A549 (cell line): ENCODE data around the gene FAM200C.

Source experiments
- BCL3 ChIP-seq: fragments of >200 bp; sonication (Bioruptor Twin); formaldehyde crosslinking; IDR thresholded peaks from 3 replicates; pipeline ENCODE4 v1.6.1; 2016
- CHD2 ChIP-seq: fragments of 150-350 bp; IDR thresholded peaks from 2 replicates; pipeline ENCODE4 v1.6.1; 2014; ENCODE audit warnings: low read length; ENCODE audit not compliant: partially characterized antibody
- CTCF ChIP-seq: fragments of >200 bp; sonication (Bioruptor Twin); formaldehyde crosslinking; IDR thresholded peaks from 3 replicates; pipeline ENCODE4 v1.5.1; 2016
- FOSL2 ChIP-seq, 2 experiments: fragments of 450-650 bp in 1 of 2; fragments of >200 bp in 1 of 2; sonication (Bioruptor Twin) in 1 of 2; formaldehyde crosslinking; IDR thresholded peaks; 2 replicates each; pipeline versions ENCODE4 v1.5.0 to v1.6.1; 2016 to 2020; ENCODE audit warnings: mild to moderate bottlenecking in 1 of 2, moderate library complexity in 1 of 2
- GATA3 ChIP-seq: IDR thresholded peaks from 2 replicates; pipeline ENCODE4 v1.6.1; 2012; ENCODE audit warnings: borderline replicate concordance
- HOXA7 ChIP-seq: fragments of 250-450 bp; sonication (Bioruptor Pico); IDR thresholded peaks from 2 replicates; pipeline ENCODE4 v1.5.0; 2020; ENCODE audit warnings: mild to moderate bottlenecking, moderate library complexity
- KDM1A ChIP-seq: fragments of 200-600 bp; sonication (generic); IDR thresholded peaks from 2 replicates; pipeline ENCODE4 v1.6.1; 2016; ENCODE audit warnings: low read depth, mild to moderate bottlenecking
- MYC ChIP-seq: IDR thresholded peaks from 2 replicates; pipeline ENCODE4 v1.6.1; 2012; ENCODE audit warnings: mild to moderate bottlenecking, inconsistent platforms, low read length, improper control_type of control experiment, borderline replicate concordance
- PBX3 ChIP-seq: IDR thresholded peaks from 2 replicates; pipeline ENCODE4 v1.6.1; 2012
- POLR2A ChIP-seq: IDR thresholded peaks from 2 replicates; pipeline ENCODE4 v1.6.1; 2012; ENCODE audit warnings: mild to moderate bottlenecking, low read length
- REST ChIP-seq: fragments of 200-600 bp; sonication (generic); IDR thresholded peaks from 2 replicates; pipeline ENCODE4 v1.6.1; 2016; ENCODE audit warnings: antibody characterized with exemption, mild to moderate bottlenecking, moderate library complexity
- SMC3 ChIP-seq: fragments of >200 bp; sonication (Bioruptor Twin); formaldehyde crosslinking; IDR thresholded peaks from 3 replicates; pipeline ENCODE4 v1.6.1; 2018; ENCODE audit warnings: inconsistent platforms

GRCh38 chr5:160420331-160420610, 20.4 kb upstream of the FAM200C start:
- TF ChIP-seq POLR2A (no peak), GATA3 (no peak), CHD2 (no peak), FOSL2 (IDR thresholded peaks at IDR 0.05) (no peak), FOSL2 (CRISPR knock-in tag; IDR thresholded peaks at IDR 0.05) (no peak), REST (no peak), CTCF (no peak), BCL3 (no peak), HOXA7 (CRISPR knock-in tag) (no peak), KDM1A (no peak), PBX3 (no peak), SMC3 (no peak), MYC (no peak)
